GM19351 (cell line): Measurements from ENCODE around the gene RPH3AL.

ENCODE experiments used
- ATAC-seq: cut with Tn5 transposase; IDR thresholded peaks from one replicate; pipeline ENCODE4 v1.9.1; 2021; ENCODE audit warnings: mild to moderate bottlenecking, moderate library complexity; ENCODE audit not compliant: unreplicated experiment

The RPH3AL gene, protein sequence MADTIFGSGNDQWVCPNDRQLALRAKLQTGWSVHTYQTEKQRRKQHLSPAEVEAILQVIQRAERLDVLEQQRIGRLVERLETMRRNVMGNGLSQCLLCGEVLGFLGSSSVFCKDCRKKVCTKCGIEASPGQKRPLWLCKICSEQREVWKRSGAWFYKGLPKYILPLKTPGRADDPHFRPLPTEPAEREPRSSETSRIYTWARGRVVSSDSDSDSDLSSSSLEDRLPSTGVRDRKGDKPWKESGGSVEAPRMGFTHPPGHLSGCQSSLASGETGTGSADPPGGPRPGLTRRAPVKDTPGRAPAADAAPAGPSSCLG

DNA sequence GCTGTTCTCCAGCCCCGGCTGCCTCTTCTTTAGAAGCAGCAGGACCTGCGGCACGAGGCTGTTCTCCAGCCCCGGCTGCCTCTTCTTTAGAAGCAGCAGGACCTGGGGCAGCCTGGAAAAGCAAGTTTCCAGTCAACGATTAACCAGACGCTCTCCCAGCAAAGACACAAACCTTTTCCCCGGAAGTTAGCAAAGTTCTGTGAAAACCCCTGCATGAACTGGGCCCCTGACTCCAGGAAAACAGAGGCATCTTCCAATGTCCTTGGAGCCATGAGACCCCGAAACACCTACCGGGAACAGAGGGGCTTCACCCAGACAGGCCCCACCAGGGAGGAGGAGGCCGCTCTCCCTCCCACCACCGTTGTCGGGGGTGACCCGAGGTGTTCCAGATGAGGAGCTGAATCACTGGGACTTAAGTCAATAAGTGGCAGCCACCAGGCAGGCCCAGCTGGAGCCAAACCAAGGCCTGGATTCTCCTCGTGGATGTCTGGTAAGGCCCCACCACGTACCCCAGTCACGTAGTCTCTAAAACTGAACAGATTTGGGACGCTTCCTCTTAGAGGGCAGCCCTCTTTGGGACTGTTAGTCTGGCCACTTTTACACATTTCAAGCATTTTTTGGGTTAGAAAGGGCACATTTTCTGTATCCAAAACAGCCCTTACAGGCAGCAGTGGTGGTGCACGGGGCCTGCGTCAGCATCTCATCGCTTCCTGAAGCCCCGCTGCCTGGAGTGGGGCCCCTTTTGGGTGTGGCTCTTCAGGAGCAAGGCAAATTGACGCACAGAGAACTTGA lies at the start of gene RPH3AL:
RPH3AL (minus strand) TSS at position 387 of the 792 bp plus-strand sequence. CDS start 25,264 bp downstream, outside the sequence.
- no peak for ATAC-seq

DNA sequence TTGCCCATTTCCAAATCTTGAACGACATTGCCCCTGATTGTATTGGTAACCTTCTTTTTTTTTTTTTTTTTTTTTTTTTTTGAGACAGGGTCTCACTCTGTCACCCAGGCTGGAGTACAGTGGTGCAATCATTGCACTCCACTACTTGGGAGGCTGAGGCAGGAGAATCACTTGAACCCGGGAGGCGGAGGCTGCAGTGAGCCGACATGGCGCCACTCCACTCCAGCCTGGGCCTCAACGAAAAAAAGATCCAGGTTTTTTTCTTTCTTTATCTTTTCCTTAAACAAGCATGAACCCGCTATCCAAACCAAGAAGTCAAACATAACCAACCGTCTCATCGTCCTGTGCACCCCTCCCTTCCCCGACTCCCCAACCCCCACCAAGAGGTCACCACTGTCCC lies 47.6 kb upstream of the RPH3AL start:
- no peak for ATAC-seq

DNA sequence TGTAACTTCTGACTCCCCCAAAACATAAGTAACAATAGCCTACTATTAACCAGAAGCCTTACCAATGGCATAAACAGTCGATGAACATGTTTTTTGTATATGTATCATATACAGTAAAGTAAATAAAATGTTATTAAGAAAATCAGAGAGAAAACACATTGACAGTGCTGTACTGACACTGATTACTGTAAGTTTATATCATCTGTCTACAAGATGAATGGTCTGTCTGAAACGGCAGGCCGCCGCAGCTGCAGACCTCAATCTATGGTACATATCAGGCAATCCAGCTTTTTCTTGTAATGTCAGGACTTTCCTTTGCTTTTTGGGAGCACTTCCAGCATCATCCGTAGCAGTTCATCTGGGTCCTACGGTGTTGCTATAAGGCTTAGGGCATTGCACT lies 44.2 kb upstream of the RPH3AL start:
- no peak for ATAC-seq

DNA sequence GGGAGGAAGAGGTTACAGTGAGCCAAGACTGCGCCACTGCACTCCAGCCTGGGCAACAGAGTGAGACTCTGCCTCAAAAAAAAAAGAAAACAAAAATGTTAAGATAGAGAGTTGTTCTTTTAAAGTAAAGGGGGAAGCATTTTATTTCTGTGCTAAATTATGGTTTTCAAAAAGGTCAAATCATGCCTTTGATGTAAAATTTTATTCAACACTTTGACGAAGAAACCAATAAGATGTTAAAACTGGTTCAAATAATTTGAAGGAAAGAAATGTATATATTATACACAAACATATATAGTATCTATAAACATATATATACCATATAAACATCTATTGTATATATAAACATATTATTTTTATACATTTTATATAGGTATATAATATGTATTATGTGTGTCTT lies 43.4 kb upstream of the RPH3AL start:
- no peak for ATAC-seq

DNA sequence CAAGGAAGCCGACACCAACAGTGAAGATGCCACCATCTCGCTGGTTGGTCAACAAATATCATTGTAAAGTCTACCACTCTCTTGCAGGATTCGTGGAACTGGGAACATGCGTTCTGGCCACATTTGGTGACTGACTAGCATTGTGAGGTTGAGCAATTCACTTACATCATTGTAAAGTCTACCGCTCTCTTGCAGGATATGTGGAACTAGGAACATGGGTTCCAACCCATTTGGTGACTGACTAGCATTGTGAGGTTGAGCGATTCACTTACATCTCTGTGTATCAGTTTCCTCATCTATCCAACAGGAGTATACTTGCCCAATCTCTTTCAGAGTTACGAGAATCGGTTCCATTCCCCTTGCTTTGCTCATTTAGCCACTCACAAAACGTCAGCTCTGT lies 42.6 kb upstream of the RPH3AL start:
- no peak for ATAC-seq

DNA sequence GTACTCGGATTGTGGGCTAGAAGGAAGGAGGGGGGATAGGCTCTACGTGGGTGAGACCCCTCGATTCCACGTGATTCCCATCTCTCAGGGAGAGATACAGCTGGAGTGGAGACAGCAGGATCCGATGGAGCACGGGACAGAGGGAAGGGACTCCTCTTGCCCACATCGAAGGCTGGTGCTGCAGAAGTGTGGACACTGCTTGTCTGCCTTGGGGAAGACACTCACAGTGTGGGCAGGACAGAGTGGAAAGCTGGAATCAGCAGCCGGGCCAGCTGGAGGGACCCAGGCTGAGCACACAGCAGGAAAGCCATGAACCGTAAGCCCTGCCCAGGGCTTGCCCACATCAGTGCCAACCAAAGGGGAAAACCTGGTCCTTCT lies 42.1 kb upstream of the RPH3AL start:
- ATAC-seq: no peak

DNA sequence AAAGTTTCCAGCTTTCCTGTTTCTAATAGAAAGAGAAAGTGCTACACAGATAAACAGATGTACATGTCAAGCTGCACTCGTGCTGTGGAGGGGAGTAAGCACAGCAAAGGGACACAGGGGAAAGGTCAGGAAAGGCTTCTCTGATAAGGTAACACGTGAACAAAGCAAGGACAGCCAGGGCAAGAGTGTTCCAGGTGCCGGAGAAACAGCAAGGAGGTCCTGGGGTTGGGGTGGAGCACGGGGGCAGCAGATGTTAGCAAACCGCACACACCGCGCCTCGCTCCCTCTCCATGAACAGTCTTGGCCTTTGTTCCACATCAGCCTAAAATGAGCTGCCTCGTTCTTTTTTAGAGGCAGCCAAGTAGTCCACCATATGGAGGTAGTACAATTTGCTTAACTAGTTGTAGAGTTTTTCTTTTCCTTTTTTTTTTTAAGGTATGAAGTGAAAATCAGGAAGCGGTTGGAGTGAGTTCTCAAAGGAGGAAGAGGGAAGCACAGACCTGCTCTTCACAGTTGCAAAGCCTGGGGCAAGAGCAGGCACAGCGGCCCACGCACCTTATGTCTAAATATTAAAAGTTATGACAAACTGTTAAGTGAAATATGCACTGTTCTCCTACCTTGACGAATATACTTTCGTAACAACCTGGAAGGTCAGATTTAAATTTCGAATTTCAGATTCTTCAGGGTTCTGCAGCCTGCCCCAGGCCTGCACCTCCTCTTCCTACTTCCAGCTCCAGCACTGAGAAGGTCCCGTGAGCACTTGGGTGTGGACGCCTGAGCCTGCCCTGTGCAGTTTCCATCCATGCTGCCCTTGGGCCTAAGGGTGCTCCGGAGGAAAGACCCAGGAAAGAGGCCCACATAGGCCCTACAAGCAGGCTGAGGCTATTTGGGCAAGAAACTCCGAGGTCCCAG lies 41.5 kb upstream of the RPH3AL start:
- ATAC-seq: no peak

DNA sequence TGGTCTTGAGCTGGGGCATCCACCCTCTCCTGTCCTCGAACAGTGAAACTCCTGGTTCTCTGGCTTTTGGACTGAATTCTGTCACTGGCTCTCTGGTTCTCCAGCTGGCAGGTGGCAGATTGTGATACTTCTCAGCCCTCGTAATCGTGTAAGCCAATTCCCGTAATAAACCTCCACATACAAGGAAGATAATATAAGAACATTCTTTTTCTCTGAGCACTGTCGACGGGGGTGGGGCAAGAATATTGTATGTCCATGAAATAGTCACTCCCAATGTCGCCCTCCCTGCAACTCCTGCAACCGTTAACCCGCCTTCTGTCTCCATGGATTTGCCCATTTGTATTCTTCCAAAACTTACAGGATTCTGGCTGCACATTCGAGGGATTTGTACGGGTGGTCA lies 39.2 kb upstream of the RPH3AL start:
- ATAC-seq: no peak

DNA sequence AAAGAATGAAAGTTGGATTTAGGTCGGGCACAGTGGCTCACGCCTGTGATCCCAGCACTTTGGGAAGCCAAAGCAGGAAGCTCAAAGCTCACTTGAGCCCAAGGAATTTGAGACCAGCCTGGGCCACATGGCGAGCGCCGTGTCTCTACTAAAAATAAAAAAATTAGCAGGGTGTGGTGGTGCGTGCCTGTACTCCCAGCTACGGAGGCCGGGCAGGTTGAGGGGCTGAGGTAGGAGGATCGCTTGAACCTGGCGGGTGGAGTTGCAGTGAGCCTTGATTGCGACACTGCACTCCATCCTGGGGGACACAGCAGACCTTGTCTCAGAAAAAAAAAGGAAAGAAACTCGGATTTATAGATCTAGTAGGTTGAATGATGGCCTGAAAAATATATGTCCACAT lies 37.4 kb upstream of the RPH3AL start:
- no peak for ATAC-seq

DNA sequence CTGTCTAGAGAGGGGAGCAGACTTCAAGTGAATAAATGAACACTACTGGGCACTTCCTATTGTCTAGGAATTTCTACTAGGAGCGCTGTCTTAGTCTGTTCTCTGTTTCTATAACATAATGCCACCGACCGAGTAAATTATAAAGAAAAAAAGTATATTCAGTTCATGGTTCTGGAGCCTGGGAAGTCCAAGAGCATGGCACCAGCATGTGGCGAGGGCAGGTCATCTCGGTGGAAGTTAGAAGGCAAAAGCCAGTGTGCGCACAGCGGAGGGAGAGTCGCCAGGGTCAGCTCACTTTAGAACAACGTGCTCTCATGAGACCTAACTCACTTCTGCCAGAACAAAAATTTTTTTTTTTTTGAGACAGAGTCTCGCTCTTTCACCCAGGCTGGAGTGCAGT lies 35.5 kb upstream of the RPH3AL start:
- no peak for ATAC-seq

DNA sequence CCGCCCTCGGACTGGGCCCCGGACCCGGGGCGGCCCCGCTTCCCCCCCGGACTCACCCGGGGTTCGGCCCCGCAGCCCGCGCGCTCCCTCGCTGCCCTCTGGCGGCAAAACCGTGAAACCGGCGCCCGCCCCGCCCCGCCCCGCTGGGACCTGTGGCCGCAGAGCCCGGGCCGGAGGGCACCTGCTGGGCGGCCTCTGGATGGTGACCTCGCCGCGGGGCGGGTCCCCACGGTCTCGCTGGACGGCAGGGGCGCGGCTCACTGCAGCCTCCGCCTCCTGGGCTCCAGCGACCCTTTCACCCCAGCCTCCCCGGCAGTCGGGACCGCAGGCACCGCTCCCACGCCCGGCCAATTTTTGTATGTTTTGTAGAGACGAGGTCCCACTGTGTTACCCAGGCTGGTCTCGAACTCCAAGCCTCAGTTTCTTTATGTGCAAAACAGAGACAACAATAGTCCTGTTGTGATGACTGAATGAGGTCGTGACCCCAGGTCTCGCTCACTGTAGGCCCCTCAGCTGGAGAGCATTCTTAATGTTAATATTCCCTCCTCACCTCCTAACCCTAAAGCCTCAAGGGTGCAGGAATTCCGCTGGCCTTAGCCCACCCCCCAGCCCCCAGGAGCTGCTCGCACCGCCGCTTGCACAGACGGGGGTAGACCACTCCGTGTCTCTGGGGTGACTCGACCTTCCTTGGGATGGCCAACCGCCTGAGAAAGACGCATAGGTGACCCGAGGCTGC lies 33.7 kb upstream of the RPH3AL start:
- no peak for ATAC-seq

DNA sequence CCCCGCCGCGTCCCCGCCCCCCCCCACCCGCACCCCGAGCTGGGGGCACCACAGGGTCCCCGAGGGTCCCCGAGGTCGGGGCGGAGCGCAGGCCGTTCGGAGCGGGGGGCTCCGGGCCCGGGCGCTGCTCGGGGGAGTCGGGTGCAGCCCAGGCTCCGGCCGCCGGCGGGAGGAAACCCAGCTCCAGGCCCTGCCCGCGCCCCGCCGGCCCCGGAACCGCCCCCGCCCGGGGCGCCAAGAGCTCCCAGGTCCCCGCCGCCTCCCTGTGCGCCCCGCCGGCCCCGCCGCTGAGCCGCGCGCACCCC lies 33.2 kb upstream of the RPH3AL start:
- ATAC-seq: no peak

DNA sequence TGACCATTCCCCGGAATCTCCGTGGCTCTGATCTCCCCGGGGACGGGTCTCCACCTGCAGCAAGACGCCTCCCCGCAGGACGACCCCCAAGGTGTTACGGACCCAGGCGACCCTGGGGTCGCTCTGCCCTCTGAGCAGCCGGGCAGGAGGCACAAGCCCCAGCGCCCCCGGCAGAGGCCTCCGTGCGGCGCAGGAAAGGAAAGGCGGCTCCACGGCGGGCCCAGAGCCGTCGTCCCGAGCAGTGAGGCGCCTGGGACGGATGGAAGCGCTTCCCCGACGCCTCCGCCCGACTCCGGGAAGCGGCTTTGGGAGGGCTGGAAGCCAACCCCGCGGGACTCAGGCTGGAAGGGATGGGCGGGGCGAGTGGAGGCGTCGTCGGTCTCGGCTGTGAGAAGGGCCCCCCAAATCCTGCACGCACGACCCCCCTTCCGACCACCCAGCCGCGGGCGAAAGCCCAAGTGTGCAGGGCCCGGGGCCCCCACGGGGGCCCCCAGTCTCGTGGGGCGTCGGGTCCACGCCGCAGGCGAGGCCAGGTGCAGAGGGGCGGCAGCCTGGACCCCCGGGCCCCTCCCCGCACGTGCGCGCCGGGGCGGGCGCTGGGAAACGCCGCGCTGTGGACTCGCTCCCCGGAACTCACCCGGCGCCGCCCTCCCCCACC lies 32.7 kb upstream of the RPH3AL start:
- no peak for ATAC-seq

DNA sequence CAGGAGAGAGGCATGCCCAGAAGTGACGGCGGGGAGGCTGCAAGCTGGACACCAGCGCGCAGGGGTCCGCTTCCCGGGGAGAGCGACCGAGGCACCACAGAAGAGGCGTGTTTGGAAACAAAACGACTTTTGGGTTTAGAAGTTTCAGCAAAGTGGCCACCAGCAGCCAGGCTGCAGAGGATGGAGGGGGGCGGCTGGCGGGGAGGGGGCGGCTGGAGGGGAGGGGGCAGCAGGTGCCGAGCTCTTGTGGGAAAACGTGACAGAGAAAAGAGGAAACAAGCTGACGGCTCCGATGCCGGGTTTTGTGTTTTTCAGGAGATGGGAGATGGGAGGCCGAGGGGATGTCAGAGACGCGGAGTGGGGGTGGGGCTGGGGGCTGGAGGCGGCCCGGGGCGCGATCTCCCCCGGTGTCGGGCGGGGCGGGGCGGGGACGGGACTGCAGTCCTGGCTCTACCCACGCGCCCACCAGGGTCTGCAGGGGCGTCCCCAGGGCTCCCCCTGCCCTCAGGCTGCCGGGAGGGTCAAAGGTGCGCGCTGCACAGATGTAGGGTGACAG lies 32.1 kb upstream of the RPH3AL start:
- ATAC-seq: no peak

DNA sequence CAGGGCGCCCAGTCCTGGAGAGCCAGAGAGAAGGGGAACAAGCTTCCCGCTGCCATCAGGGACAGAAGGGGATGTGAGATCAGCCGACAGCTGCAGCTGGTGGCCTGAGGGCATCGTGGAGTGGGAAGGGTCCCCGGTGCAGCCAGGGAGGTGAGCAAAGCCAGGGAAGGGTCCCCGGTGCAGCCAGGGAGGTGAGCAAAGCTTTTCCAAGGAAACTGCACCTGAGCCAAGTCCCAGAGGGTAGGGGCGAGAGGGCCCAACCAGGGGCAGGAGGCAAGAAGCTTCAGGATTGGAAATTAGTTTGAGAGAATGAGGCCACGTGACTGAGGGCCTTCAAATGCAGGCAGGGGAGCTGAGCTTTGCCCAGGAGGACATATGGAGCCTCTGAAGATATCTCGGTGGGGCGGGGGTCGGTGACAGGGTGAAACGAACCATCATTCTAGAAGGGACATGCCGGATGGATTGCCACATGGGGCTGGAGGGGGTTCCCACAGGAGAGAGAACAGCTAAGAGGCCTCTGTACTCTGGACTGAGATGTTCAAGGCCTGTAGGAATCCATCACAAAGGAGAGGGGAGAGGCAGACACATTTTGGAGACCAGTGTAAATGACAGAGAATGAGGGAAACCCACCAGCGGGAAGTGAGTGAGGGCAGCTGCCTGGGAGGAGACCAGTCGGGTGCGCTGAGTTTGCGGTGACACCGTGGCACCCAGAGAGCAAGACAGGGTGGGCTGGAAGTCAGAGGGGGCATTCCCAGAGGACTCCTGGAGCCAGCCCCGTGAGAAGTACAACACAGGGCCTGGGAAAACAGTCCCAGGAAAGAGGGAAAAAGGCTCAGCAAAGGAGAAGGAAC lies 31.4 kb upstream of the RPH3AL start:
- ATAC-seq: no peak

DNA sequence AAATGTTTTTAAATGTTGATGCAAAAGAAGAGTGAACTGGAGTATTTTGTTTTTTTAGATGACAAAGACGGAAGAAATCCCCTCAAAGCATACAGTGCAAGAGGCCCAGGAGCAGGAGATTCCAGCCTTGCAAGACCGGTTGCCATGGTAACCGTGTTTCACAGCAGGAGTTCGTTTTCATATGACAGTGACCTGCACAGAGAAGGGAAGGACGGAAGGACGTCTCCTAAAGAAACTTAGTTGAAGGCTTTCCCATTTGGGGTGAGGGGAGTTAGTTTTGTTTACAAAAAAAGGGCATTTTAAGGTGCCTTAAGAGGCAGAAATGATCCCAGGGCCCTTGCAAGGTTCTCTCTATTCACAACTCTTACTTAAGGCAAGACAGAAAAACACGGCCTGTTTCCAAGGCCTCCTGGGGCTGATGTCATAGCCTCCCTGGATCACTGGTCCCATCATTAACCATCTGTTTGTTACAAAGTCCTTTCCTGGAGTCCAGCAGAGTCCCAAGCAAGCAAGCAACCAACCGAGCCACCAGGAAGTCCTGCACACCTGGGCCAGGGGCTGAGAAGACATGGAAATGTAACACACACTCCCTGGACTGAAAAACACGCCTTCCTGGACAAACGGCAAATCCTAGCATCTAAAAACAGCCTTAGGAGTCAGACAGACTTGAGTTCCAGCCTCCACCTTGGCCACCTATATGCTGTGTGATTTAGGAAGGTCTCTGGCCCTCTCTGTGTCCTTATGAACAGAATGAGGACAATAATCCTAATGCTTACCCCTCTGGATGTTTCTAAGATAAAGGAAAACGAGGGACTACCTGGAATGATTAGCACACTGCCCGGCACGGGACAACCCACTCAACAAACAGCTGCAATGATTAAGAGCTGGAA lies 30.3 kb upstream of the RPH3AL start:
- no peak for ATAC-seq

DNA sequence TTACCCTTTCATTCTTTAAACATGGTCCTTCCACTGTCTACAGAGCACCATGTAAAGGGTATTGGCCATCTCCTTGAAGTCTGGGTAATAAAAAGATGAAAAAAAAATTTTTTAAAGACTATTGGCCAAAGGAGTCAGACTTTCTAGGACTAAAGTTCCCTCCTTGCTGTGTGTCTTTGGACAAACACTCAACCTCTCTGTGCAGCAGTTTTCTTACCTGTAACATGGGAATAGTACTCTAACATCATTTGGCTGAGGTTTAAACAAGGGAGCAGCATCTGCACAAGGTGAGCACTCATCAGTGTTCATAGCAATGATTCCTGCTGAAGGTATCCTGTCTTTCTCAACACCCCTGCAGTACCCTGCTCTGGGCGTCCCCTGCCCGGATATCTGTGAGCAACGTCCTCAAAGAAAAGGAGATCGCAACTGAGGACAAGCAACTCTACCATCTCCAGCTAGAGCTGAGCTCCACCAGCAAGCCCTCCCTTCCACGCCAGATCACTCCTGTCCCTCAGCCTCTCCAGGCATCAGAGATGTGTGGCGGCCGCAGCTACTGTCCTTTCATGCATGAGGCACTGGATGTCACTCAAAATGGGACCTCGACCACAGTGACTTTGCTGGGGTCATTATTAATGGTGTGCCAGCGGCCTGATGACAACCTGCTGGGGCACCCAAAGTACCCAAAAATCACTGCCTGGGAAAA lies 29.5 kb upstream of the RPH3AL start:
- ATAC-seq: no peak

DNA sequence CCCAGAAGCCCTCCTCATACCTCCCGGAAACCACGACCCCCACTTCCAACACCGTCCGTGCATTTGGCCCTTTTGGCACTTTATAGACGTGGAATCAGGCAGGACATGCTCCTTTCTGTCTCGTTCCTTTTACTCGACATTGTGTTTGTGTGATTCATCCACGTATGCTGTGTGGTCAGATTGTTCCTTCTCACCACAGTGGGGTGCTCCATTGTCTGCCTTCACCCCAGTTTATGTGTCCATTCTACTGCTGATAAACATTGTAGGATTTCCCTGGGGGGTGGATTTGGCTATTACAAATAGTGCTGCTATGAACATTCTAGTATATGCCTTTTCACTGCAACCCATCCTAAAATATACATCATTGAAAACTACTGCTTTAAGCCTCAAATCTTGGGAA lies 28.9 kb upstream of the RPH3AL start:
- ATAC-seq: no peak
